IMR-90 (cell line): ENCODE data around the gene PIEZO2. TPM values are rescaled to one million over a fixed set of nuclear protein-coding genes. Genes with fewer than 3 reads are reported as not detected.
A peak's percentile ranks its signal among the peaks of the same experiment; 100 is the strongest.

Source experiments
- ATAC-seq: fragments of 200-7000 bp; cut with Tn5 transposase; 2 replicates; pipeline ENCODE4 v1.9.1; 2020; ENCODE audit warnings: low read depth, mild to moderate bottlenecking, moderate library complexity
- BruUV-seq: library from RNA; stranded (reverse); fragments of 400-500 nt; replicated peaks from 2 replicates; lab custom pipeline; 2021; lab: Mats Ljungman, UMichigan
- CTCF ChIA-PET: fragments of 300-600 bp; formaldehyde crosslinking; extraction: SDS; loops from one replicate; lab custom pipeline; 2021; ENCODE audit warnings: antibody characterized with exemption; lab: Yijun Ruan, JAX
- POLR2A ChIA-PET: fragments of 300-600 bp; sonication (Branson Sonifier 250); formaldehyde crosslinking; loops from one replicate; lab custom pipeline; 2022; ENCODE audit warnings: antibody characterized with exemption; ENCODE audit not compliant: unreplicated experiment; lab: Charles Lee
- DNase-seq: peaks from one replicate; pipeline ENCODE4 v3.0.0; 2013
- H2AFZ ChIP-seq: replicated peaks from 2 replicates; pipeline ENCODE3; 2013; ENCODE audit warnings: low read length, mild to moderate bottlenecking; ENCODE audit not compliant: poor library complexity
- H2AK5ac ChIP-seq: 2 replicates; pipeline ENCODE4 v1.6.1; 2013; ENCODE audit warnings: low read depth, low read length, inconsistent platforms
- H2AK9ac ChIP-seq: replicated peaks from 2 replicates; pipeline ENCODE3; 2013; ENCODE audit warnings: mild to moderate bottlenecking, low read depth, low read length, moderate library complexity; ENCODE audit not compliant: poor library complexity
- H2BK120ac ChIP-seq: 2 replicates; pipeline ENCODE4 v1.6.1; 2013; ENCODE audit warnings: low read depth, low read length, inconsistent platforms
- H2BK15ac ChIP-seq: 3 replicates; pipeline ENCODE4 v1.6.1; 2013; ENCODE audit warnings: low read depth, low read length, inconsistent platforms
- H2BK20ac ChIP-seq: 2 replicates; pipeline ENCODE4 v1.6.1; 2013; ENCODE audit warnings: low read depth, mild to moderate bottlenecking, inconsistent platforms, low read length, moderate library complexity
- H2BK5ac ChIP-seq: 2 replicates; pipeline ENCODE4 v1.6.1; 2013; ENCODE audit warnings: mild to moderate bottlenecking, low read depth, low read length, inconsistent platforms; ENCODE audit not compliant: poor library complexity, severe bottlenecking
- H3K14ac ChIP-seq: replicated peaks from 2 replicates; pipeline ENCODE4 v1.6.1; 2013; ENCODE audit warnings: low read depth, low read length, inconsistent platforms
- H3K18ac ChIP-seq: 2 replicates; pipeline ENCODE4 v1.6.1; 2013; ENCODE audit warnings: low read depth, low read length, control low read depth
- H3K23ac ChIP-seq: 2 replicates; pipeline ENCODE4 v1.6.1; 2013; ENCODE audit warnings: low read depth, low read length, inconsistent platforms
- H3K27ac ChIP-seq: 2 replicates; pipeline ENCODE4 v1.5.1; 2013; ENCODE audit warnings: mild to moderate bottlenecking, control low read depth, low read length; ENCODE audit not compliant: insufficient read depth
- H3K27me3 ChIP-seq: 2 replicates; pipeline ENCODE4 v1.6.1; 2013; ENCODE audit warnings: low read length; ENCODE audit not compliant: control insufficient read depth, insufficient read depth
- H3K36me3 ChIP-seq: 2 replicates; pipeline ENCODE4 v1.6.1; 2013; ENCODE audit warnings: low read length, mixed read lengths; ENCODE audit not compliant: control insufficient read depth, insufficient read depth
- H3K4ac ChIP-seq: 2 replicates; pipeline ENCODE4 v1.6.1; 2013; ENCODE audit warnings: low read depth, low read length, inconsistent platforms
- H3K4me1 ChIP-seq: 2 replicates; pipeline ENCODE4 v1.6.1; 2013; ENCODE audit warnings: low read length, mixed read lengths; ENCODE audit not compliant: control insufficient read depth, insufficient read depth
- H3K4me2 ChIP-seq: 2 replicates; pipeline ENCODE4 v1.6.1; 2013; ENCODE audit warnings: low read depth, mild to moderate bottlenecking, control low read depth, low read length, moderate library complexity
- H3K4me3 ChIP-seq: 2 replicates; pipeline ENCODE4 v1.5.1; 2013; ENCODE audit warnings: low read depth, mild to moderate bottlenecking, control low read depth, low read length, moderate library complexity; ENCODE audit not compliant: insufficient read depth
- H3K56ac ChIP-seq: 2 replicates; pipeline ENCODE4 v1.6.1; 2013; ENCODE audit warnings: low read length, inconsistent platforms; ENCODE audit not compliant: insufficient read depth; ENCODE audit errors: extremely low read depth
- H3K79me1 ChIP-seq, 2 experiments: 2 replicates each; pipeline ENCODE4 v1.6.1; 2013; ENCODE audit warnings: low read length in 2 of 2, inconsistent platforms in 1 of 2, low read depth in 1 of 2
- H3K9ac ChIP-seq: 2 replicates; pipeline ENCODE4 v1.6.1; 2013; ENCODE audit warnings: low read depth, low read length, control low read depth
- H3K9me1 ChIP-seq: 2 replicates; pipeline ENCODE4 v1.6.1; 2013; ENCODE audit warnings: low read length, inconsistent platforms; ENCODE audit not compliant: insufficient read depth
- H3K9me3 ChIP-seq: 2 replicates; pipeline ENCODE4 v1.6.1; 2013; ENCODE audit warnings: low read length; ENCODE audit not compliant: control insufficient read depth, insufficient read depth
- H4K20me1 ChIP-seq: 2 replicates; pipeline ENCODE4 v1.6.1; 2013; ENCODE audit warnings: low read length, inconsistent platforms; ENCODE audit not compliant: insufficient read depth
- H4K5ac ChIP-seq: 2 replicates; pipeline ENCODE4 v1.6.1; 2013; ENCODE audit warnings: mild to moderate bottlenecking, low read depth, low read length, control low read depth
- H4K8ac ChIP-seq, 2 experiments: 2 replicates each; pipeline ENCODE4 v1.6.1; 2013; ENCODE audit warnings: low read depth in 2 of 2, low read length in 2 of 2, control low read depth in 1 of 2, inconsistent platforms in 1 of 2
- H4K91ac ChIP-seq: 2 replicates; pipeline ENCODE4 v1.6.1; 2013; ENCODE audit warnings: low read depth, low read length, inconsistent platforms; ENCODE audit not compliant: insufficient read depth
- BHLHE40 ChIP-seq: fragments of 150-350 bp; IDR thresholded peaks from 2 replicates; pipeline ENCODE4 v1.6.1; 2016; ENCODE audit warnings: mild to moderate bottlenecking, low read depth, low read length
- CEBPB ChIP-seq: IDR thresholded peaks from 2 replicates; pipeline ENCODE4 v1.6.1; 2012; ENCODE audit warnings: low read depth, low read length, improper control_type of control experiment
- CHD1 ChIP-seq: IDR thresholded peaks from 2 replicates; pipeline ENCODE4 v1.6.1; 2012; ENCODE audit warnings: low read depth, low read length, improper control_type of control experiment
- FOS ChIP-seq: fragments of 150-350 bp; IDR thresholded peaks from 2 replicates; pipeline ENCODE4 v1.6.1; 2016; ENCODE audit warnings: low read depth, low read length
- MAFK ChIP-seq: IDR thresholded peaks from 2 replicates; pipeline ENCODE4 v1.6.1; 2012; ENCODE audit warnings: low read depth, low read length, improper control_type of control experiment
- MAZ ChIP-seq: IDR thresholded peaks from 2 replicates; pipeline ENCODE4 v1.6.1; 2012; ENCODE audit warnings: low read depth, mild to moderate bottlenecking, low read length, improper control_type of control experiment, moderate library complexity, borderline replicate concordance
- MXI1 ChIP-seq: IDR thresholded peaks from 2 replicates; pipeline ENCODE4 v1.6.1; 2012; ENCODE audit warnings: low read depth, mild to moderate bottlenecking, low read length, moderate library complexity, borderline replicate concordance
- NFE2L2 ChIP-seq: fragments of 150-350 bp; IDR thresholded peaks from 2 replicates; pipeline ENCODE4 v1.6.1; 2016; ENCODE audit warnings: low read depth, mild to moderate bottlenecking, low read length
- POLR2A ChIP-seq: IDR thresholded peaks from 2 replicates; pipeline ENCODE4 v1.6.1; 2012; ENCODE audit warnings: mild to moderate bottlenecking, low read depth, low read length
- RAD21 ChIP-seq: IDR thresholded peaks from 2 replicates; pipeline ENCODE4 v1.6.1; 2012; ENCODE audit warnings: low read length, improper control_type of control experiment
- RCOR1 ChIP-seq: IDR thresholded peaks from 2 replicates; pipeline ENCODE4 v1.6.1; 2012; ENCODE audit warnings: mild to moderate bottlenecking, low read length, improper control_type of control experiment; ENCODE audit not compliant: insufficient replicate concordance
- RFX5 ChIP-seq: IDR thresholded peaks from 2 replicates; pipeline ENCODE4 v1.8.0; 2012; ENCODE audit warnings: low read depth, mild to moderate bottlenecking, low read length, moderate library complexity
- SMC3 ChIP-seq: fragments of 150-350 bp; IDR thresholded peaks from 2 replicates; pipeline ENCODE4 v1.6.1; 2016; ENCODE audit warnings: low read depth, mild to moderate bottlenecking, antibody characterized with exemption, low read length, moderate library complexity
- WGBS, 2 experiments: methylation state at CpG; one replicate each; pipeline versions ENCODE4 v1.1.5 to v1.1.7; 2013; ENCODE audit warnings: missing lambda C conversion rate in 2 of 2; ENCODE audit not compliant: insufficient read length in 1 of 2; ENCODE audit errors: extremely low coverage in 2 of 2; 5-methylcytosine and 5-hydroxymethylcytosine counted together
- dilution Hi-C: fragments of 300-500 bp; cut with HindIII; formaldehyde crosslinking; loops from one replicate; pipeline ENCODE4 v1.14.3; 2018; ENCODE audit warnings: low sequenced_read_pairs; ENCODE audit not compliant: unreplicated experiment
- in situ Hi-C: fragments of 300-500 bp; cut with MboI; formaldehyde crosslinking; loops from 3 replicates; pipeline ENCODE4 v1.14.3; 2019; ENCODE audit warnings: low sequenced_read_pairs, inconsistent platforms, mixed read lengths
- intact Hi-C: fragments of 100-400 bp; cut with micrococcal nuclease; formaldehyde crosslinking; loops from 2 replicates; pipeline ENCODE4 v1.10.0; 2022
- polyA plus RNA-seq, 3 experiments: library from polyadenylated mRNA; depleted of rRNA; stranded (reverse); fragments of >200 nt; gene quantifications; 2 replicates each; pipeline ENCODE4 v1.2.3, GENCODE V29; 2012; ENCODE audit warnings: low replicate concordance in 1 of 3
- total RNA-seq: library from RNA; depleted of rRNA; stranded (reverse); fragments of >200 nt; gene quantifications from 2 replicates; pipeline ENCODE4 v1.2.3, GENCODE V29; 2012
- TF ChIP-seq, protein P1 (sequence below): conservative IDR thresholded peaks from 2 replicates; pipeline ENCODE4 v1.5.1; 2012; ENCODE audit warnings: mild to moderate bottlenecking, low read depth, low read length, improper control_type of control experiment
- TF ChIP-seq, protein P2 (sequence below): fragments of 150-350 bp; IDR thresholded peaks from 2 replicates; pipeline ENCODE4 v1.6.1; 2016; ENCODE audit warnings: low read depth, mild to moderate bottlenecking, low read length, moderate library complexity, borderline replicate concordance
- TF ChIP-seq, protein P3 (sequence below): fragments of 150-350 bp; IDR thresholded peaks from 2 replicates; pipeline ENCODE4 v1.6.1; 2017; ENCODE audit warnings: mild to moderate bottlenecking, antibody characterized with exemption, low read length, low read depth

Gene PIEZO2
- total and polyA plus RNA-seq, 2 of the 4 experiments (the other 2 are of a cell fraction), result 2.4 to 4.1 TPM

DNA sequence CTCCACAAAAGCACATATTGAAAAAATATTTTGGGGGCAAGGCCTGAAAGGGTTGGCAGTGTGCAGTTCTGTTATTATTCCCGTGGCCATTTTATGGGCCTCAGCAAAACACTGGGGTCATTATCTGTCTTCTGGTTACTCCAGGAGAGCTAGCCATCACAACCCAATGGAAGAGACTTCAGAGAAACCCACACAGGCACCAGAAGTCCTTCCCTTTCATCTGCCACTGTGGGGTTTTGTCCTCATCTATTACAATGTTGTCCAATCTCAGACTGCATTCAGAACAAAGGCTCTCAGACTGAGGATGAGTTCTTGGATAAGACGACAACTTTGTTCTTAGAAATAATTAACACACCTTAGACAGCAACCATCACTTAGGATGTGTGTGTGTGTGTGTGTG is 98.4 kb downstream of the PIEZO2 start:
- H3K79me1 ChIP-seq, result peaks cover 3 to 8% of the 10 kb centered on the region in 2 experiments; a peak in 2 of 4 replicates
- no peak overlapping the region for H3K4me3 ChIP-seq
- no peak for TF ChIP-seq MAZ
- TF ChIP-seq BHLHE40, result no peak
- no peak for TF ChIP-seq RFX5
- TF ChIP-seq FOS, result no peak
- no peak for TF ChIP-seq MAFK
- no peak for TF ChIP-seq CEBPB
- TF ChIP-seq, protein P1, sequence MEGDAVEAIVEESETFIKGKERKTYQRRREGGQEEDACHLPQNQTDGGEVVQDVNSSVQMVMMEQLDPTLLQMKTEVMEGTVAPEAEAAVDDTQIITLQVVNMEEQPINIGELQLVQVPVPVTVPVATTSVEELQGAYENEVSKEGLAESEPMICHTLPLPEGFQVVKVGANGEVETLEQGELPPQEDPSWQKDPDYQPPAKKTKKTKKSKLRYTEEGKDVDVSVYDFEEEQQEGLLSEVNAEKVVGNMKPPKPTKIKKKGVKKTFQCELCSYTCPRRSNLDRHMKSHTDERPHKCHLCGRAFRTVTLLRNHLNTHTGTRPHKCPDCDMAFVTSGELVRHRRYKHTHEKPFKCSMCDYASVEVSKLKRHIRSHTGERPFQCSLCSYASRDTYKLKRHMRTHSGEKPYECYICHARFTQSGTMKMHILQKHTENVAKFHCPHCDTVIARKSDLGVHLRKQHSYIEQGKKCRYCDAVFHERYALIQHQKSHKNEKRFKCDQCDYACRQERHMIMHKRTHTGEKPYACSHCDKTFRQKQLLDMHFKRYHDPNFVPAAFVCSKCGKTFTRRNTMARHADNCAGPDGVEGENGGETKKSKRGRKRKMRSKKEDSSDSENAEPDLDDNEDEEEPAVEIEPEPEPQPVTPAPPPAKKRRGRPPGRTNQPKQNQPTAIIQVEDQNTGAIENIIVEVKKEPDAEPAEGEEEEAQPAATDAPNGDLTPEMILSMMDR, result no peak
- TF ChIP-seq, protein P2, sequence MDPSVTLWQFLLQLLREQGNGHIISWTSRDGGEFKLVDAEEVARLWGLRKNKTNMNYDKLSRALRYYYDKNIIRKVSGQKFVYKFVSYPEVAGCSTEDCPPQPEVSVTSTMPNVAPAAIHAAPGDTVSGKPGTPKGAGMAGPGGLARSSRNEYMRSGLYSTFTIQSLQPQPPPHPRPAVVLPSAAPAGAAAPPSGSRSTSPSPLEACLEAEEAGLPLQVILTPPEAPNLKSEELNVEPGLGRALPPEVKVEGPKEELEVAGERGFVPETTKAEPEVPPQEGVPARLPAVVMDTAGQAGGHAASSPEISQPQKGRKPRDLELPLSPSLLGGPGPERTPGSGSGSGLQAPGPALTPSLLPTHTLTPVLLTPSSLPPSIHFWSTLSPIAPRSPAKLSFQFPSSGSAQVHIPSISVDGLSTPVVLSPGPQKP, result no peak
- no peak for TF ChIP-seq MXI1
- TF ChIP-seq NFE2L2, result no peak
- no peak for TF ChIP-seq CHD1
- TF ChIP-seq POLR2A, result no peak
- no peak for TF ChIP-seq RAD21
- TF ChIP-seq SMC3, result no peak
- TF ChIP-seq, protein P3, sequence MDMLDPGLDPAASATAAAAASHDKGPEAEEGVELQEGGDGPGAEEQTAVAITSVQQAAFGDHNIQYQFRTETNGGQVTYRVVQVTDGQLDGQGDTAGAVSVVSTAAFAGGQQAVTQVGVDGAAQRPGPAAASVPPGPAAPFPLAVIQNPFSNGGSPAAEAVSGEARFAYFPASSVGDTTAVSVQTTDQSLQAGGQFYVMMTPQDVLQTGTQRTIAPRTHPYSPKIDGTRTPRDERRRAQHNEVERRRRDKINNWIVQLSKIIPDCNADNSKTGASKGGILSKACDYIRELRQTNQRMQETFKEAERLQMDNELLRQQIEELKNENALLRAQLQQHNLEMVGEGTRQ, result no peak
- no peak for TF ChIP-seq RCOR1
- no peak overlapping the region; a peak in 1 of 4 replicates for H4K8ac ChIP-seq
- H2BK20ac ChIP-seq, result no peak overlapping the region
- ChIA-PET CTCF (interaction anchor here (2.5 kb wide), 1 partner anchor 10 kb away, joined by 7 read pairs; no protein-coding TSS in a partner anchor), POLR2A (no interaction called here)
- no peak for DNase-seq
- H2AFZ ChIP-seq, result no peak overlapping the region
- intact Hi-C loops (no loop called here), dilution Hi-C loops (no loop called here), in situ Hi-C loops (no loop called here)
- no peaks in the 10 kb centered on the region for H3K27me3 ChIP-seq
- no peaks in the 10 kb centered on the region for H4K20me1 ChIP-seq
- no peak overlapping the region for H4K91ac ChIP-seq
- H3K4ac ChIP-seq, result no peak overlapping the region
- peaks cover 10% of the 10 kb centered on the region for H3K4me1 ChIP-seq
- H3K9me1 ChIP-seq, result peaks cover 9% of the 10 kb centered on the region
- peak overlapping the region; percentile 46; the same call in 1 of the 2 replicates for H3K18ac ChIP-seq
- no peak overlapping the region; the same call in 1 of the 2 replicates for H4K5ac ChIP-seq
- H2AK9ac ChIP-seq, result no peak overlapping the region
- no peak overlapping the region for H3K56ac ChIP-seq
- no peak for ATAC-seq
- whole genome bisulfite sequencing, 2 experiments, result no CpG with 5 or more reads among the region's 2 CpGs
- no peak overlapping the region for H3K23ac ChIP-seq
- no peak overlapping the region for H2AK5ac ChIP-seq
- no peak overlapping the region for H2BK5ac ChIP-seq
- no peak overlapping the region for H3K4me2 ChIP-seq
- no TSS peak for BruUV-seq
- H3K9ac ChIP-seq, result no peak overlapping the region
- H3K14ac ChIP-seq, result no peak overlapping the region
- no peaks in the 10 kb centered on the region for H3K9me3 ChIP-seq
- no peaks in the 10 kb centered on the region for H3K36me3 ChIP-seq
- H3K27ac ChIP-seq, result no peak overlapping the region
- H2BK15ac ChIP-seq, result no peak overlapping the region
- peak overlapping the region; percentile 5; the same call in 1 of the 2 replicates for H2BK120ac ChIP-seq
